Coronary artery (tissue), 2 donors: Measurements from ENCODE around the gene MYCBPAP.

Source experiments
- DNase-seq: peaks from one replicate; pipeline ENCODE4 v3.0.0-alpha.2; 2017; ENCODE audit warnings: low spot score
- H3K27ac ChIP-seq, 2 donors: fragments of 200-600 bp; sonication (generic); one replicate each; pipeline ENCODE4 v1.5.1; 2016 to 2019
- H3K4me3 ChIP-seq: fragments of 200-600 bp; sonication (generic); 2 replicates; pipeline ENCODE4 v1.5.1; 2016; ENCODE audit warnings: mild to moderate bottlenecking, moderate library complexity
- TF ChIP-seq, protein P1 (sequence below): fragments of 200-600 bp; sonication (generic); IDR thresholded peaks from one replicate; pipeline ENCODE4 v1.5.1; 2019; ENCODE audit warnings: antibody characterized with exemption

MYCBPAP gene

DNA sequence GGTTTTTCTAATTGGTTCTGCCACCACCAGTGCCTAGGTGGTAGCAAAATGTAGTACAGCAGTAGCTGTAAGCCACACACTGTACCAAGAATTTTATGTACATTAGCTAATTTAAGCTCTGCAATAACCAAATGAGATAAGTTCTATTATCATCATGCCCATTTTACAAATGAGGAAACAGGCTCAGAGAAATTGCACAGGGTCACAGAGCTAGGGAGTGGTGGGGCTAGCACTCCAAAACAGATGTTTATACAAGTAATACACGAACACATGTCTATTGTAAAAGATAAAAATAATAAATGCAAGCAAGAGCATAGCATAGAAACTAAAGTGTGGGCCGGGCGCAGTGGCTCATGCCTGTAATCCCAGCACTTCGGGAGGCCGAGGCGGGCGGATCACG lies 16.0 kb upstream of the MYCBPAP start:
- Histone ChIP-seq H3K4me3 (no peak overlapping the region), H3K27ac (no peak overlapping the region)
- DNase-seq, result no peak
- TF ChIP-seq, protein P1, sequence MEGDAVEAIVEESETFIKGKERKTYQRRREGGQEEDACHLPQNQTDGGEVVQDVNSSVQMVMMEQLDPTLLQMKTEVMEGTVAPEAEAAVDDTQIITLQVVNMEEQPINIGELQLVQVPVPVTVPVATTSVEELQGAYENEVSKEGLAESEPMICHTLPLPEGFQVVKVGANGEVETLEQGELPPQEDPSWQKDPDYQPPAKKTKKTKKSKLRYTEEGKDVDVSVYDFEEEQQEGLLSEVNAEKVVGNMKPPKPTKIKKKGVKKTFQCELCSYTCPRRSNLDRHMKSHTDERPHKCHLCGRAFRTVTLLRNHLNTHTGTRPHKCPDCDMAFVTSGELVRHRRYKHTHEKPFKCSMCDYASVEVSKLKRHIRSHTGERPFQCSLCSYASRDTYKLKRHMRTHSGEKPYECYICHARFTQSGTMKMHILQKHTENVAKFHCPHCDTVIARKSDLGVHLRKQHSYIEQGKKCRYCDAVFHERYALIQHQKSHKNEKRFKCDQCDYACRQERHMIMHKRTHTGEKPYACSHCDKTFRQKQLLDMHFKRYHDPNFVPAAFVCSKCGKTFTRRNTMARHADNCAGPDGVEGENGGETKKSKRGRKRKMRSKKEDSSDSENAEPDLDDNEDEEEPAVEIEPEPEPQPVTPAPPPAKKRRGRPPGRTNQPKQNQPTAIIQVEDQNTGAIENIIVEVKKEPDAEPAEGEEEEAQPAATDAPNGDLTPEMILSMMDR, result no peak

DNA sequence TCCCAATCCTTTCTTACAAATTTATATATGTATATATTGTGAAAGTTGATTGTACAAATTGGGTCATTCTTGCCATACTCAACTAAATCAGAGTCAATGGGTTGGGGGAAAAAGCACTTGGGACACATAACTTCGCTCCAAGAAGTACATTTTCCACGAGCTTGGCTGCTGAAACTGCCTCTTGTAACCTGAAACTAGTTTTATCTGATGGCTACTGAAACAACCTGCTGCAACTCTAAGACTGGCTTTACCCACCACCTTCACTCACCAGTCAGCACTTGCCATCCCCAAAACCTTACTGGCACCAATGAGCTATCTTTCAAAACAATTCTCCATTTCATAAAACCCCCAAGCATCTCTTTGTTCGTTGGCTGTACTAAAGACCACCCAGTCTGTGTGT lies 14.5 kb upstream of the MYCBPAP start:
- Histone ChIP-seq H3K4me3 (no peak overlapping the region), H3K27ac (no peak overlapping the region)
- TF ChIP-seq, protein P1, result no peak
- DNase-seq, result no peak

DNA sequence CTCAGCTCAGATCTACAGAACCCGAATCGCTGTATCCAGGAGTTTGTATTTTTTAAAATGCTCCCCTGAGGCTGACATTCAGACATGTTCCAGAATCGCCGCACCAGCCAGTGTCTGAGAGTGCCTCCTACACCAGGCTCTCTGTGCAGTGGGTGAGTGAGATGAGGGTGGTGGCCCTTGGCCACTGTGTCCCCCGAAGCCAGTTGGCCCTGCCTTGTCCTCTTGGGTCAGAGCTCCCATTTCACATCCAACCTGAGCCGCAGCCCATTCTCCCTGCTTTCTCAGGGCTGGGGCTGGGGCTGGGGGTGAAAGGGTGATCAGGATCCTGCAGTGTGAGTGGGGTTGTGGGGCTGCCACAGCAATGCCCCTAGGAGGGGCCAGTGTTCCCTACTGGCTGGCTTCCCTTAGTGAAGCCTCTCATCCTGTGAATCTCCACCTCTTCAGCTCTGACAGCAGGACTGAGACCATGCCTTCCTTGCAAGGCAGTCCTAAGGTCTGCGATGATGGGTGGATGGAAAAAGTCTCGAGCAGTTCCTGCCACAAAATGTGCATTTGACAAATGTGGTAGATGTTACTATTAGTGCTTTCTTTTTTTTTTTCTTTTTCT lies 12.9 kb upstream of the MYCBPAP start:
- TF ChIP-seq, protein P1, result no peak
- H3K27ac ChIP-seq, result no peak overlapping the region
- DNase-seq, result no peak
- H3K4me3 ChIP-seq, result no peak overlapping the region

DNA sequence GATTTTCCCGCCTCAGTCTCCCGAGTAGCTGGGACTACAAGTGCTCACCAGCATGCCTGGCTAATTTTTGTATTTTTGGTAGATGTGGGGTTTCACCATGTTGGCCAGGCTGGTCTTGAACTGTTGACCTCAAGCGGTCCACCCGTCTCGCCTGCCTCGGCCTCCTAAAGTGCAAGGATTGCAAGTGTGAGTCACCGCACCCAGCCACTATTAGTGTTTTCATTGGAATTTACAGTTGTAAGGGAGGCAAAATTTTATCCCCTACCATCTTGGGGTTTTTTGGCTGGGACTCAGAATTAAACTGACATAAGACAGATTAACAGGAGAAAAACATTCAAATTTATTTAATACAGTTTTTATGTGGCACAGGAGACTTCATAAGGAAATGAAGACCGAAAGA lies 12.3 kb upstream of the MYCBPAP start:
- TF ChIP-seq, protein P1, result no peak
- H3K4me3 ChIP-seq, result no peak overlapping the region
- no peak overlapping the region for H3K27ac ChIP-seq
- no peak for DNase-seq

DNA sequence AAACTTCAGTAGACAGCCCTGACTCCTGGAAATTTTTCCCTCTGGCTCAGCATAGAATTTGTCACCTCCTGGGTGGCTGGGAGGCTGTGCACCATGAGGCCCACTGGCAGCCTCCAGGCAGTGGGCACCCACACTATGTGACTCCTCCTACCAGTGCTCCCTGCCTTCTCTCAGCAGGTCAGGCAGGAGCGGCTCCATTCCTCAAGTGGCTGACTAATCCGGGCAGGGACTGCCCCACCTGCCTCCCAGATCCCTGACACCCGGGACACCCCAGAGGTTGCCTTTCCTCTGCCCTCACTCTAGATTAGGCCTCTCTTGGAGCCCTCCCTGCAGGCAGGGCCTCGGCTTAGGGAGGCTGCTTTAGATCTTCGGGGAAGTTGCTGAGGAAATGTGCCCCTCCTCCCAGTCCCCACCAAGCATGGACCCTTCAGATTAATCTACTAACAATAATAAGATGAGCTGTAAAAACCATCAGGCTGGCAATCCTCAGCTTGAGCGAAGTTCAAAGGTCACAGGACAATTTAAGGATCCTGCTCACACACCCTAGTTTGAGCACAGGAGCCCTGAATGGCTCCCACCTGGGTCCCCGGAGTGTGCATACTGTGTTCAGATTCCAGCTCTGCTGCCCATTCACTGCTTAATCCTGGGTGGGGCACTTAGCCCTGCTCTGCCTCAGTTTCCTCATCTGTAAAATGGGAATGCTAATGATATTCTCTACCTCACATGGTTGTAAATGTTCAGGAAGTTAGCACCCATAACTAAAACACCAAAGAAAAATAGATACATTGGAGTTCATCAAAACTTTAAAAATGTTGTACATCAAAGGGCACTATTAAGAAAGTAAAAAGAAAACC lies 10.0 kb upstream of the MYCBPAP start:
- no peak for DNase-seq
- no peak overlapping the region for H3K4me3 ChIP-seq
- TF ChIP-seq, protein P1, result no peak
- H3K27ac ChIP-seq, result no peak overlapping the region

DNA sequence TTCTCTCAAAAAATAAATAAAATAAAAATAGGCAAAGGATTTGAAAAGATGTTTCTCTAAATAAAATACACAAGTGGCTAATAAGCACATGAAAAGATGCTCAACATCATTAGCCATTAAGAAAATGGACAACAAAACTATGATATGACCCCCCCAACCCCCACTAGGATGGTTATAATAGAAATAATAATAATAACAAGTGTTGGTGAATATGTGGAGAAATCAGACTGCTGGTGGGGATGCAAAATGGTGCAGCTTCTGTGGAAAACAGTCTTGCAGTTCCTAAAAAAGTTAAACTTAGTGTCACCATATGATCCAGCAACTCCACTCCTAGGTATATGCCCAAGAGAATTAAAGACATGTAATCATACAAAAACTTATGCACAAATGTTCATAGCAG lies 9.0 kb upstream of the MYCBPAP start:
- Histone ChIP-seq H3K4me3 (no peak overlapping the region), H3K27ac (no peak overlapping the region)
- TF ChIP-seq, protein P1, result no peak
- DNase-seq, result no peak

DNA sequence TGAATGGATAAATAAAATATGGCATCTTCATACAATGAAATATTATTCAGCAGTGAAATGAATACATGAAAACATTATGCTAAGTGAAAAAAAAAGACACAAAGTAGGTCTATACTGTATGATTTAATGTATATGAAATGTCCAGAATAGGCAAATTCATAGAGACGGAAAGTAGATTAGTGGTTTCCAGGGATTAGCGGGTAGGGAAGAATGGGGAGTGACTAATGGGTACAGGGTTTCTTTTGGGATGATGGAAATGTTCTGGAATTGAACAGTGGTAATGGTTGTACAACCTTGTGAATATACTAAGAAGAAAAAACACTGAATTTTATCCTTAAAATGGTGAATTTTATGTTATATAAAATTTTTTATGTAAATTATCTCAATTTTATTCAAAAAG lies 8.5 kb upstream of the MYCBPAP start:
- no peak overlapping the region for H3K4me3 ChIP-seq
- TF ChIP-seq, protein P1, result no peak
- H3K27ac ChIP-seq, result no peak overlapping the region
- no peak for DNase-seq
